OCI-M1 (cell line): ENCODE results near the gene UPK3BL2.
"Not testable (repeated sequence)": the region's sequence is repeated elsewhere in the genome, so short reads cannot be mapped to it uniquely, and the experiment has no call there.

Source experiments
- DNase-seq: peaks from one replicate; lab custom pipeline; 2025; lab: John Stamatoyannopoulos, UW

Gene UPK3BL2, protein sequence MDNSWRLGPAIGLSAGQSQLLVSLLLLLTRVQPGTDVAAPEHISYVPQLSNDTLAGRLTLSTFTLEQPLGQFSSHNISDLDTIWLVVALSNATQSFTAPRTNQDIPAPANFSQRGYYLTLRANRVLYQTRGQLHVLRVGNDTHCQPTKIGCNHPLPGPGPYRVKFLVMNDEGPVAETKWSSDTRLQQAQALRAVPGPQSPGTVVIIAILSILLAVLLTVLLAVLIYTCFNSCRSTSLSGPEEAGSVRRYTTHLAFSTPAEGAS

DNA sequence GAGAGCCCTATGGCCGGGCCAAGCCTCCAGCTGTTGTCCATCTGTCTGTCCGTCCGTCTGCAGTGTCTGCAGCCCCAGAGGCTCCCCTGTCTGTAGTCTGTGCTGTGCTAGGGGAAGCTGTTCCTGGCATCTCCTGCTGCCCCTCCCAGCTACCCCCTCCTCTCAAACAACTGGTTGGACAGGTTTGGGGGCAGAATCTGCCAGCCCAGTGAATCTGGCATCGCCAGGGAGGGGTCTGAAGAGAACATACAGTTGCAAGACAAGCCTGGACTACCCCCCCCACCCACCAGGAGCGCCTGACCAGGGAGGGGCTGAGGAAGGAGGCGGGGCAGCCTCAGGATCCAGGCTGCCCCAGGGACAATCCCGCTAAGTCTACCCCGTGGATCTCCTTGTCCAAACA is at the start of gene UPK3BL2:
UPK3BL2 (minus strand) TSS at position 101 of the 400 bp plus-strand sequence; CDS start at position 41, 60 bp downstream.
- not testable (repeated sequence) for DNase-seq

DNA sequence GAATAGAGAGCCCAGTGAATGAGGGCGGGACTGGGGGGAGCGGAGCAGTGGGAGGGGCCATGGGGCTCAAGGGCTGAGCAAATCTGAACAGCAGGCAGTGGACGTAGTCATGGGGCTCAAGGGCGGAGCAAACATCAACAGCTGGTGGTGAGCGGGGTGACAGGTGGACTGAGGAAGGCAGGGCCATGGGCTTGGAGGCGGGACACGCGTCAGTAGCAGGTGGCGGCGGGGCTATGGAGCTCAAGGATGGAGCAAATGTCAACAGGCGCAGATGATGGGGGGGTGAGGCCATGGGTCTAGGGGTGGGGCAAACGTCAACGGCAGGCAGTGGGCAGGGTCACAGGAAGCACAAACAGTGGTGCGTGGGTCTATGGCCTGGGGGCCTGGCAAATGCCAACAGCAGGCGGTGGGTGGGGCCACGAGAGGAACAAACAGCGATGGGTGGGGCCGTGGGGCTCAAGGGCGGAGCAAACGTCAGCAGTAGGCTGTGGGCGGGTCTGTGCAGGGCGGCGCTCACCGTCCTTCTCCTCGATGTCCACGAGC is 49.1 kb upstream of the UPK3BL2 start:
- not testable (repeated sequence) for DNase-seq

- not testable (repeated sequence) for DNase-seq
Observed at GRCh38 chr7:102589857-102590256, 46.4 kb upstream of the UPK3BL2 start.

GRCh38 chr7:102583495-102583894 is 40.0 kb upstream of the UPK3BL2 start:
- not testable (repeated sequence) for DNase-seq

GRCh38 chr7:102581722-102582121 is 38.2 kb upstream of the UPK3BL2 start:
- DNase-seq: not testable (repeated sequence)

GRCh38 chr7:102578486-102578885 is 35.0 kb upstream of the UPK3BL2 start:
- DNase-seq: not testable (repeated sequence)

DNA sequence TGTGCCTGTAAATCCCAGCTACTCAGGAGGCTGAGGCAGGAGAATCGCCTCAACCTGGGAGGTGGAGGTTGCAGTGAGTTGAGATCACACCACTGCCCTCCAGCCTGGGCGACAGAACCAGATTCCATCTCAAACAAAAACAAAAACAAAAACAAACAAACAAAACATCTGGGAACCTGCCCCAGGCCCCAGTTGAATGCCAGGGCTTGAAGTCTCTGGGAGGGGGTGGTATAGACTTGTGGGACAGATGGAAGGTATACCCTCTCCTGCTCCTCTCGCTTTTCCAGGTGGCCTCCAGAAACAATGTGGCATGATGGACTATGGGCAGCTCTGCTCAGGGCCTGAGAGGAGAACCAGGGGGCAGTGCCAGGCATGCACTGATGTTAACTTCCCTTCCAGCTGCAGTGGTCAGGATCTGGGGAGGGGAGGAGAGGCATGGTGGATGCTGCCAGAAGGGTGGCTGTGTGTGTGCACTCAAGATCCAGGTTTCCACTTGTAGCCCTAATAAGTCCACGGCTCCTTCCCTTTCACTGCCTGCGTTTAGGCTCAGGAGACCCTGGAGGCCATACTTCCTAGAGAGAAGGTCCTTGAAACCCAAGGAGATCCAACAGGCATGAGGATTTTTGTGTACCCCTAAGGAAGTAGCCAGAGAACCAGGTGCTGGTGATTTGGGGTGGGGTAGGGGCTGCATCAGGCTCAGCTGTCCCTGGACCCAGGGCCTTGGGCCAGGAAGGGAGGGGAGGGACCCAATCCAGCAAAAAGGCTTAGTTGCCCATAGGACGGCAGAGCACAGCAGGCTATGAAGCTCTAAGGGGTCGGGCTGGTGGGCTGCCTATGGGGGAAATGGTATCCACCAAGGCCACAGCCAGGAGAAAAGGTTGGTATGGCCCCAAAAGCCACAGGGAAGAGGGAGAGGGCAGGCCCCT is 34.1 kb upstream of the UPK3BL2 start:
- DNase-seq: not testable (repeated sequence)

DNA sequence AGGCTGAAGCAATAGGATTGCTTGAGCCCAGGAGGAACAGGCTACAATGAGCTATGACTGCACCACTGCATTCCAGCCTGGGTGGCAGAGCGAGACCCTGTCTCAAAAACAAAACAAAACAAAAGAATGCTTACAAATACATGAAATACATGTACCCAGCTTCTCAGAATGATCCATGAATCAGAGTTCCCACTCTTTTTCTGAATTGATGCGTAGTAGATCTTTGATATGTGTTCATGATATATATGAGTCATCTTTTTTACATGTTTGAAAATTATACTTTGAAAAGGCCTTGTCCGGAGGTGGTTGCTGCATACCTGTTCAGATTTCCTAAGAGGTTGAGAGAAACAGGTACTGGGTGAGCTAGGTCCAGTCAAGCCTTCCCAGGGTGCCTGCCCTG is 32.9 kb upstream of the UPK3BL2 start:
- DNase-seq: not testable (repeated sequence)

DNA sequence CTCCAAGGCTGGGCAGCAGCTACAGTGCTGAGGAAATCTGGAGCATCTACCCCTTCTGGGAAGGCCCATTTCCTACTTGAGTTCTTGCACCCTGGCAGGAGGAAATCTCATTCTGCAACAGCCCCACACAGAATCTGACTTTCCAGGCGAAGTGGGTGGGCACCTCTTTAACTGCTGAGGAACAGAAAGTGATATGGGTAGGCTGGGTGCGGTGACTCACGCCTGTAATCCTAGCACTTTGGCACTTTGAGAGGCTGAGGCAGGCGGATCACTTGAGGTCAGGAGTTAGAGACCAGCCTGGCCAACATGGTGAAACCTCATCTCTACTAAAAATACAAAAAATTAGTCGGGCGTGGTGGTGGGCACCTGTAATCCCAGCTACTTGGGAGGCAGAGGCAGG is 31.1 kb upstream of the UPK3BL2 start:
- not testable (repeated sequence) for DNase-seq

GRCh38 chr7:102572261-102573239 is 29.1 kb upstream of the UPK3BL2 start, which contains the start of gene POLR2J3:
POLR2J3 (minus strand) TSS chr7:102572583; CDS start chr7:102572521, 62 bp downstream.
- DNase-seq: not testable (repeated sequence)

DNA sequence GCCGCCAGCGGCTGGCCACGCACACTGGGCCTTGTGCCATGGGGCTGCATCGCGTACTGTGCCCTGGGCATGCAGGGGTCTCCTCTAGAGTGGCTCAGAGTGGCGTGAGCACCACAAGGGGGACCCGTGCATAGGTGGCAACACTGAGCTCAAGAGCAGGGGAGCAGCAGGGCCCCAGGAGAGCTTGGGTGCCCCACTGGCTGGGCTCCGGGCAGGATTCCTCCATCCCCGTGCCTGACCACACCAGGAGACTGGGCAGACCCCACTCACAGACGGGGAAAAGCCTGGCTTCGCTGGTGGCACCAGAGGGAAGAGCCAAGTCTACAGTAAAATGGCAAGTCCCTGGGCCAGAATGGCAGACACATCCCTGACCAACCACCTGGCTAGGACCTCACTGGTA is 25.1 kb upstream of the UPK3BL2 start:
- DNase-seq: not testable (repeated sequence)

GRCh38 chr7:102550808-102551422 is 7.4 kb upstream of the UPK3BL2 start, which contains the start of gene SPDYE2:
SPDYE2 (plus strand) TSS chr7:102551226; CDS start chr7:102553256, 2,030 bp downstream.
- DNase-seq: not testable (repeated sequence)

DNA sequence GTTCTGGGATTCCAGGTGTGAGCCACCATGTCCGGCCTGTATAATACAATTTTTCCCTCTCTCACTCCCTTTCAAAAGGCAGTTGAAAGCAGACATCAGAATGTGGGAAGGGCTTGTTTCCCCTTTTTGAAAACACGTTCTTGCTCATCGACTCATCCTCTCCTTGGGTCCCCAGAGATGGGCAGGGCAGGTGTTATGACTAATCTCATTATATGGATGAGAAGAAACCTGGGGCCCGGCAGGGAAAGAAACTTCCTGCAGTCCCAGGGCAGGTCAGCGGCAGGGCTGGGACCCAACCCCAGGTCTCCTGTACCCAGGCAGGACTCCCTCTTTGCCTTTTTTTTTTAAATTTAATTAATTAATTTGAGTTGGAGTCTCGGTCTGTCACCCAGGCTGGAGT is 2.9 kb upstream of the UPK3BL2 start:
- not testable (repeated sequence) for DNase-seq

- not testable (repeated sequence) for DNase-seq
Observed at GRCh38 chr7:102545288-102545687, 1.8 kb upstream of the UPK3BL2 start.

DNA sequence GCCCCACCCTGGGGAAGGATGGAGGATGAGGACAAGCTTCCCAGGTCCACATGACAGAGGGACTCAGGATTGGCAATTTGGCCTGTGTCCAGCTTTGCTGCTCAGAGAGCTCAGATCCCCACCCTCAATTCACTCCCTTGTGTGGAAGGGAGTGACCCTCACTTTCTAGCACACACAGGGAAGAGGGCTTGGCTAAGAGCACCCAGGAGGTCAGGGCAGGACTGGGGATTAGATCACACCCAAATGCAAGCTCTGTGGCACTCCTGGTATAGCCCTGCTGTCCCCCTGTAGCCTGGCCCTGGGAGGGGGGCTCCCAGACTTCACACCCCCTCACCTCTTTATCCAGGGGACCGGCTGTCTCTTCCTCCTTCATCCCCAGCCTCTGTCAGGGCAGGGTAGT is 876 bp upstream of the UPK3BL2 start:
- not testable (repeated sequence) for DNase-seq

GRCh38 chr7:102542771-102543170 is 725 bp downstream of the UPK3BL2 start:
- not testable (repeated sequence) for DNase-seq

- DNase-seq: not testable (repeated sequence)
Observed at GRCh38 chr7:102542083-102542482, 1.4 kb downstream of the UPK3BL2 start.

DNA sequence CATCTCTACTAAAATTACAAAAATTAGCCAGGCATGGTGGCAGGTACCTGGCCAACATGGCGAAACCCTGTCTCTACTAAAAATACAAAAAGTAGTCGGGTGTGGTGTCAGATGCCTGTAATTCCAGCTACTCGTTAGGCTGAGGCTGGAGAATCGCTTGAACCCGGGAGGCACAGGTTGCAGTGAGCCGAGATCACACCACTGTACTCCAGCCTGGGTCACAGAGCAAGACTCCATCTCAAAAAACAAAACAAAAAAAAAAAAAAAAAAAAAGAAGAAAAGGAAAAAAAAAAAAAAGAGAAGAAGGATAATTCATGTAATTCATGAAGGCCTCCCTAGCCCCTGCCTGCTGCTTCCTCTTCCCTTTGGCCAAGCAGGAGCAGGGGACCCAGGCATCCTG is 2.9 kb downstream of the UPK3BL2 start:
- not testable (repeated sequence) for DNase-seq

- DNase-seq: not testable (repeated sequence)
Observed at GRCh38 chr7:102535062-102535615, 8.4 kb downstream of the UPK3BL2 start.

GRCh38 chr7:102532127-102532526 is 11.4 kb downstream of the UPK3BL2 start:
- DNase-seq: not testable (repeated sequence)
